ENCODE measurements around the gene MKRN2. TPM values are rescaled to one million over a fixed set of nuclear protein-coding genes. Genes with fewer than 3 reads are reported as not detected.

MKRN2 gene
- total RNA-seq, 1 experiment from 2014 or later, result 27.9 TPM

- no peak for TF ChIP-seq ELF1 (IDR thresholded peaks at IDR 0.05; ENCODE audit: borderline replicate concordance, low read depth)
- no peak for TF ChIP-seq JUND (IDR thresholded peaks at IDR 0.05)
- no peak for TF ChIP-seq YY1 (IDR thresholded peaks at IDR 0.05; ENCODE audit: extremely low read depth, insufficient replicate concordance, low read depth, low read length)
- TF ChIP-seq SRF (IDR thresholded peaks at IDR 0.05; ENCODE audit: low read depth), result no peak
- TF ChIP-seq ZNF274 (IDR thresholded peaks at IDR 0.05; ENCODE audit: low read depth, low read length), result no peak
- TF ChIP-seq CTCF (IDR thresholded peaks at IDR 0.05 in 2 of 3, conservative IDR thresholded peaks at IDR 0.05 in 1 of 3; ENCODE audit: borderline replicate concordance in 1 of 3, insufficient read depth in 1 of 3, low read depth in 2 of 3, low read length in 2 of 3), result no peak
- no peak for TF ChIP-seq CEBPB (IDR thresholded peaks at IDR 0.05; ENCODE audit: low read depth)
- no peak for TF ChIP-seq ATF3 (IDR thresholded peaks at IDR 0.05)
- TF ChIP-seq EZH2 (IDR thresholded peaks at IDR 0.05), result no peak
- TF ChIP-seq CBX3 (IDR thresholded peaks at IDR 0.05; ENCODE audit: low read depth), result no peak
- no peak for TF ChIP-seq MAX (IDR thresholded peaks at IDR 0.05)
- TF ChIP-seq POLR2A (IDR thresholded peaks at IDR 0.05; ENCODE audit: borderline replicate concordance, extremely low read depth, insufficient read depth, insufficient read length), result no peak
- H3K27me3 ChIP-seq (ENCODE audit: insufficient read depth, low read length), result no peaks in the 10 kb centered on the region
- DNase-seq (ENCODE audit: low read depth, low spot score) (no peak), ATAC-seq (no peak)
- H4K20me1 ChIP-seq (ENCODE audit: insufficient read depth), result peaks cover 11% of the 10 kb centered on the region; the same call in 1 of the 2 replicates
- peaks cover 97% of the 10 kb centered on the region for H3K79me2 ChIP-seq (ENCODE audit: insufficient read depth, low read length)
- no peak overlapping the region for H3K9ac ChIP-seq (ENCODE audit: low read length)
- ChIA-PET CTCF (no interaction called here), POLR2A (no interaction called here), RAD21 (ENCODE audit: low non-redundant PET in 1 of 2, low total read pairs in 2 of 2, uncharacterized antibody in 2 of 2, unreplicated experiment in 2 of 2) (no interaction called here)
- H3K9me2 ChIP-seq (ENCODE audit: insufficient read depth), result no peaks in the 10 kb centered on the region
- H3K4me3 ChIP-seq (replicated peaks in 1 of 2; ENCODE audit: low read depth in 1 of 2, low read length in 2 of 2), result no peak overlapping the region
- intact Hi-C loops (cut with micrococcal nuclease), result no loop called here
- no peak overlapping the region for H2AFZ ChIP-seq (ENCODE audit: low read depth, low read length, poor library complexity, severe bottlenecking)
- H3K27ac ChIP-seq (ENCODE audit: low read depth, low read length), result no peak overlapping the region
- BruUV-seq (replicated peaks), result no TSS peak
- H3K4me1 ChIP-seq (ENCODE audit: control insufficient read depth in 1 of 2, insufficient read depth in 2 of 2, low read length in 2 of 2), result peaks cover 14 to 33% of the 10 kb centered on the region in 2 experiments
- no peak overlapping the region for H3K4me2 ChIP-seq (ENCODE audit: low read length)
- no peaks in the 10 kb centered on the region for H3K36me3 ChIP-seq (ENCODE audit: control insufficient read depth in 1 of 2, insufficient read depth in 2 of 2, low read length in 2 of 2)
- no peaks in the 10 kb centered on the region for H3K9me3 ChIP-seq (ENCODE audit: control insufficient read depth in 1 of 2, insufficient read depth in 1 of 2, low read depth in 1 of 2, low read length in 2 of 2)
Measured at GRCh38 chr3:12628813-12629212, 71.9 kb downstream of the MKRN2 start.

Measured in HCT116 (cell line).